H1 (cell line): Measurements from ENCODE around the gene PRKAR2B. TPM values are rescaled to one million over a fixed set of nuclear protein-coding genes. Genes with fewer than 3 reads are reported as not detected.

Source experiments
- CTCF ChIA-PET: fragments of 300-600 bp; sonication (Branson Sonifier 250); formaldehyde crosslinking; loops from one replicate; lab custom pipeline; 2021; ENCODE audit not compliant: partially characterized antibody; lab: Charles Lee
- POLR2A ChIA-PET: fragments of 300-600 bp; sonication (Branson Sonifier 250); formaldehyde crosslinking; loops from one replicate; lab custom pipeline; 2021; ENCODE audit warnings: inconsistent platforms; ENCODE audit not compliant: partially characterized antibody; lab: Charles Lee
- DNase-seq, 2 experiments: peaks; one replicate each; pipeline versions ENCODE4 v3.0.0 to v3.0.0-alpha.2; 2010 to 2022; ENCODE audit warnings: low spot score in 2 of 2, low read depth in 1 of 2, mixed read lengths in 1 of 2
- FAIRE-seq: peaks from 2 replicates; lab custom pipeline; 2011; peaks lifted over from hg19 to GRCh38; lab: Jason Lieb, UNC
- H2AFZ ChIP-seq: 2 replicates; pipeline ENCODE4 v1.8.1; 2012; ENCODE audit warnings: low read length, inconsistent platforms
- H2AK5ac ChIP-seq: 2 replicates; pipeline ENCODE4 v1.6.1; 2013; ENCODE audit warnings: low read depth, low read length
- H2BK120ac ChIP-seq: replicated peaks from 2 replicates; pipeline ENCODE3; 2013; ENCODE audit warnings: low read depth, low read length, inconsistent platforms
- H2BK12ac ChIP-seq: 2 replicates; pipeline ENCODE4 v1.6.1; 2013; ENCODE audit warnings: low read depth, low read length
- H2BK15ac ChIP-seq: 2 replicates; pipeline ENCODE4 v1.6.1; 2013; ENCODE audit warnings: low read length
- H2BK20ac ChIP-seq: 2 replicates; pipeline ENCODE4 v1.6.1; 2013; ENCODE audit warnings: low read length
- H2BK5ac ChIP-seq: 2 replicates; pipeline ENCODE4 v1.6.1; 2013; ENCODE audit warnings: low read depth, low read length
- H3K14ac ChIP-seq: 2 replicates; pipeline ENCODE4 v1.6.1; 2013; ENCODE audit warnings: inconsistent platforms; ENCODE audit not compliant: insufficient read length
- H3K18ac ChIP-seq: 2 replicates; pipeline ENCODE4 v1.6.1; 2013; ENCODE audit warnings: low read length; ENCODE audit errors: extremely low read depth
- H3K23ac ChIP-seq: 2 replicates; pipeline ENCODE4 v1.6.1; 2013; ENCODE audit warnings: inconsistent platforms; ENCODE audit not compliant: insufficient read length
- H3K23me2 ChIP-seq: 2 replicates; pipeline ENCODE4 v1.6.1; 2013; ENCODE audit warnings: low read depth, low read length
- H3K27ac ChIP-seq: 2 replicates; pipeline ENCODE4 v1.6.1; 2011; ENCODE audit warnings: low read depth, low read length, inconsistent platforms
- H3K27me3 ChIP-seq, 4 experiments: replicated peaks in 1 of 4; 1 replicate in 1 of 4; 2 replicates in 3 of 4; pipeline versions ENCODE4 v1.6.1 to v1.8.1; 2011 to 2013; ENCODE audit warnings: low read length in 3 of 4, mild to moderate bottlenecking in 3 of 4, inconsistent platforms in 2 of 4, mixed read lengths in 2 of 4, moderate library complexity in 1 of 4; ENCODE audit not compliant: control insufficient read depth in 3 of 4, insufficient read depth in 3 of 4; ENCODE audit errors: extremely low read depth in 1 of 4
- H3K36me3 ChIP-seq, 4 experiments: 2 replicates each; pipeline versions ENCODE4 v1.6.1 to v1.8.1; 2011 to 2013; ENCODE audit warnings: mild to moderate bottlenecking in 4 of 4, low read length in 3 of 4, moderate library complexity in 2 of 4, control low read depth in 1 of 4, inconsistent platforms in 1 of 4; ENCODE audit not compliant: insufficient read depth in 4 of 4, control insufficient read depth in 2 of 4
- H3K4ac ChIP-seq: replicated peaks from 2 replicates; pipeline ENCODE3; 2013; ENCODE audit warnings: low read length, low read depth, mixed read lengths, inconsistent platforms; ENCODE audit not compliant: insufficient read length
- H3K4me1 ChIP-seq, 4 experiments: replicated peaks in 1 of 4; 1 replicate in 1 of 4; 2 replicates in 3 of 4; pipeline versions ENCODE4 v1.6.1 to v1.8.1; 2011 to 2013; ENCODE audit warnings: low read length in 3 of 4, inconsistent platforms in 2 of 4, mixed read lengths in 1 of 4; ENCODE audit not compliant: insufficient read depth in 4 of 4, control insufficient read depth in 3 of 4
- H3K4me2 ChIP-seq, 2 experiments: 2 replicates each; pipeline versions ENCODE4 v1.6.1 to v1.8.1; 2011 to 2013; ENCODE audit warnings: low read depth in 2 of 2, low read length in 2 of 2, control low read depth in 1 of 2, inconsistent platforms in 1 of 2, mild to moderate bottlenecking in 1 of 2; ENCODE audit not compliant: insufficient read depth in 1 of 2
- H3K4me3 ChIP-seq, 4 experiments: fragments of 200-600, 300-600 bp in 1 of 4; sonication (generic), shearing (Covaris generic), sonication (Bioruptor Twin) in 1 of 4; 2 replicates each; pipeline versions ENCODE4 v1.5.1 to v1.8.1; 2011 to 2016; ENCODE audit warnings: low read length in 4 of 4, low read depth in 3 of 4, control low read depth in 2 of 4, inconsistent platforms in 2 of 4, mild to moderate bottlenecking in 2 of 4, mixed read lengths in 1 of 4, moderate library complexity in 1 of 4; ENCODE audit not compliant: insufficient read depth in 2 of 4; ENCODE audit errors: extremely low read depth in 1 of 4
- H3K56ac ChIP-seq: replicated peaks from 2 replicates; pipeline ENCODE3; 2013; ENCODE audit warnings: low read depth, mild to moderate bottlenecking, mixed read lengths, low read length, inconsistent platforms; ENCODE audit not compliant: insufficient read length
- H3K79me1 ChIP-seq: 2 replicates; pipeline ENCODE4 v1.6.1; 2013; ENCODE audit warnings: low read depth, low read length, control low read depth
- H3K79me2 ChIP-seq, 2 experiments: 2 replicates each; pipeline versions ENCODE4 v1.6.1 to v1.8.1; 2012 to 2013; ENCODE audit warnings: low read length in 2 of 2, mild to moderate bottlenecking in 2 of 2, inconsistent platforms in 1 of 2; ENCODE audit not compliant: insufficient read depth in 2 of 2, control insufficient read depth in 1 of 2
- H3K9ac ChIP-seq, 4 experiments: replicated peaks in 1 of 4; 1 replicate in 1 of 4; 2 replicates in 3 of 4; pipeline versions ENCODE4 v1.6.1 to v1.8.1; 2011 to 2013; ENCODE audit warnings: low read depth in 3 of 4, low read length in 3 of 4, control low read depth in 2 of 4, mild to moderate bottlenecking in 2 of 4, moderate library complexity in 2 of 4, inconsistent platforms in 1 of 4; ENCODE audit errors: extremely low read depth in 1 of 4
- H3K9me3 ChIP-seq, 2 experiments: 2 replicates each; pipeline versions ENCODE4 v1.6.1 to v1.8.1; 2012 to 2013; ENCODE audit warnings: mild to moderate bottlenecking in 2 of 2, moderate library complexity in 2 of 2, control low read depth in 1 of 2, inconsistent platforms in 1 of 2, low read depth in 1 of 2, low read length in 1 of 2, mixed read lengths in 1 of 2; ENCODE audit not compliant: insufficient read depth in 2 of 2
- H4K20me1 ChIP-seq, 2 experiments: replicated peaks in 1 of 2; 2 replicates each; pipeline versions ENCODE3 to v1.8.1; 2011 to 2013; ENCODE audit warnings: inconsistent platforms in 2 of 2, low read length in 2 of 2, mild to moderate bottlenecking in 1 of 2; ENCODE audit not compliant: insufficient read depth in 2 of 2, control insufficient read depth in 1 of 2
- H4K5ac ChIP-seq: 2 replicates; pipeline ENCODE4 v1.6.1; 2013; ENCODE audit warnings: low read length, low read depth, mixed read lengths, inconsistent platforms; ENCODE audit not compliant: insufficient read length
- H4K8ac ChIP-seq: 2 replicates; pipeline ENCODE4 v1.8.0; 2013; ENCODE audit warnings: mild to moderate bottlenecking, moderate library complexity, low read length, inconsistent platforms; ENCODE audit not compliant: insufficient read depth; ENCODE audit errors: extremely low read depth
- H4K91ac ChIP-seq: replicated peaks from 2 replicates; pipeline ENCODE3; 2013; ENCODE audit warnings: low read length, mixed read lengths, inconsistent platforms; ENCODE audit not compliant: insufficient read length
- ASH2L ChIP-seq: fragments of 200-600, 300-600 bp; sonication (generic); IDR thresholded peaks from one replicate; pipeline ENCODE4 v1.7.1; 2017; ENCODE audit warnings: low read length
- ATF3 ChIP-seq: IDR thresholded peaks from 2 replicates; pipeline ENCODE4 v1.6.1; 2011; ENCODE audit warnings: low read depth, mild to moderate bottlenecking, low read length; ENCODE audit not compliant: insufficient read depth
- BACH1 ChIP-seq: IDR thresholded peaks from 2 replicates; pipeline ENCODE4 v1.6.1; 2012; ENCODE audit warnings: low read length, improper control_type of control experiment
- BCL11A ChIP-seq, 2 experiments: IDR thresholded peaks; one replicate each; pipeline ENCODE4 v1.6.1; 2011; ENCODE audit warnings: low read depth in 2 of 2, low read length in 2 of 2, mild to moderate bottlenecking in 2 of 2
- CHD2 ChIP-seq: IDR thresholded peaks from 2 replicates; pipeline ENCODE4 v1.6.1; 2012; ENCODE audit warnings: low read length, improper control_type of control experiment
- EZH2 ChIP-seq: fragments of 200-600 bp; sonication (generic); IDR thresholded peaks from 2 replicates; pipeline ENCODE4 v1.7.1; 2012; ENCODE audit warnings: low read depth, mild to moderate bottlenecking, moderate library complexity, low read length, inconsistent platforms; ENCODE audit not compliant: severe bottlenecking
- HDAC6 ChIP-seq: IDR thresholded peaks from one replicate; pipeline ENCODE4 v1.7.1; 2012; ENCODE audit warnings: low read depth, mild to moderate bottlenecking, inconsistent platforms, low read length, moderate library complexity
- KDM5A ChIP-seq: fragments of 200-600 bp; IDR thresholded peaks from 2 replicates; pipeline ENCODE4 v1.7.1; 2012; ENCODE audit warnings: mild to moderate bottlenecking, low read length, inconsistent platforms, mixed read lengths
- PHF8 ChIP-seq: fragments of 200-600 bp; sonication (generic); conservative IDR thresholded peaks from 2 replicates; pipeline ENCODE4 v1.7.1; 2012; ENCODE audit warnings: low read depth, mild to moderate bottlenecking, inconsistent platforms, low read length, moderate library complexity
- RAD21 ChIP-seq, 2 experiments: IDR thresholded peaks in 1 of 2; conservative IDR thresholded peaks in 1 of 2; 2 replicates each; pipeline ENCODE4 v1.6.1; 2011; ENCODE audit warnings: low read depth in 2 of 2, low read length in 2 of 2, improper control_type of control experiment in 1 of 2, inconsistent platforms in 1 of 2, mild to moderate bottlenecking in 1 of 2, moderate library complexity in 1 of 2
- RFX5 ChIP-seq: IDR thresholded peaks from 2 replicates; pipeline ENCODE4 v1.6.1; 2011; ENCODE audit warnings: low read depth, low read length, improper control_type of control experiment, borderline replicate concordance
- TEAD4 ChIP-seq: IDR thresholded peaks from 2 replicates; pipeline ENCODE4 v1.6.1; 2012; ENCODE audit warnings: low read depth, low read length, inconsistent platforms, mixed read lengths
- YY1 ChIP-seq: IDR thresholded peaks from 2 replicates; pipeline ENCODE4 v1.6.1; 2011; ENCODE audit warnings: low read depth, mild to moderate bottlenecking, low read length
- WGBS, 2 experiments: shearing (Covaris generic) in 1 of 2; methylation state at CpG; one replicate each; pipeline versions ENCODE4 v1.1.6 to v1.1.7; 2013 to 2015; ENCODE audit warnings: low lambda C conversion rate in 2 of 2, mixed read lengths in 2 of 2, inconsistent platforms in 1 of 2, low coverage in 1 of 2, missing lambda C conversion rate in 1 of 2; ENCODE audit not compliant: insufficient replicate concordance in 2 of 2, insufficient coverage in 1 of 2, insufficient read length in 1 of 2; ENCODE audit errors: extremely low coverage in 1 of 2, missing lambda C conversion rate in 1 of 2; 5-methylcytosine and 5-hydroxymethylcytosine counted together
- polyA plus RNA-seq, 7 experiments: library from polyadenylated mRNA; depleted of rRNA in 3 of 7; stranded (reverse) in 5 of 7; unstranded in 2 of 7; fragments of >200 nt in 5 of 7; fragments of 200-250 nt in 2 of 7; gene quantifications; 1 replicate in 5 of 7; 2 replicates in 1 of 7; 4 replicates in 1 of 7; pipeline versions ENCODE4 v1.2.1 to v1.2.3, GENCODE V29; 2011 to 2013; ENCODE audit warnings: missing spikeins in 2 of 7, mixed read lengths in 2 of 7
- total RNA-seq: library from RNA; stranded (reverse); fragmentation: NEBNext Ultra II Directional; extraction: Animal tissue kit (Norgen Biotek cat#: 25700); gene quantifications from 2 replicates; pipeline ENCODE4 v1.2.1, GENCODE V29; 2021

Gene PRKAR2B
- total and polyA plus RNA-seq, 2 of the 8 experiments (the other 6 are each of a cell fraction or from before 2014, with no cell fraction given) = 10.4 to 37.0 TPM

- CTCF ChIA-PET = interaction anchor here (0.6 kb wide), 1 partner anchor 76 kb away, joined by 3 read pairs; no protein-coding TSS in a partner anchor
- no peak overlapping the region for H4K5ac ChIP-seq
- no peaks in the 10 kb centered on the region for H3K9me3 ChIP-seq
- DNase-seq (no peak), FAIRE-seq (no peak)
- no peaks in the 10 kb centered on the region; a peak in 1 of 4 replicates for H3K79me2 ChIP-seq
- no peak overlapping the region for H2AK5ac ChIP-seq
- H4K8ac ChIP-seq = no peak overlapping the region
- no peaks in the 10 kb centered on the region for H4K20me1 ChIP-seq
- no peaks in the 10 kb centered on the region for H3K79me1 ChIP-seq
- no peak overlapping the region for H3K14ac ChIP-seq
- H3K23me2 ChIP-seq = no peaks in the 10 kb centered on the region
- H3K27me3 ChIP-seq = no peaks in the 10 kb centered on the region
- H3K23ac ChIP-seq = no peak overlapping the region
- no peak overlapping the region for H3K56ac ChIP-seq
- H2BK15ac ChIP-seq = no peak overlapping the region
- WGBS, 2 experiments = 88% methylated on average over 3 of the region's 3 CpGs; no CpG with 5 or more reads in 1 of the 2 experiments
- POLR2A ChIA-PET = no interaction called here
- peaks cover 0 to 9% (median 4%) of the 10 kb centered on the region in 4 experiments; a peak in 4 of 7 replicates for H3K4me1 ChIP-seq
- TF ChIP-seq TEAD4 (no peak), CHD2 (no peak), EZH2 (no peak), ASH2L (no peak), BACH1 (no peak), YY1 (no peak), BCL11A (IDR thresholded peaks at IDR 0.05; ENCODE audit: low read depth in 2 of 2, low read length in 2 of 2) (no peak), KDM5A (no peak), RFX5 (no peak), ATF3 (no peak), HDAC6 (no peak), RAD21 (IDR thresholded peaks at IDR 0.05 in 1 of 2, conservative IDR thresholded peaks at IDR 0.05 in 1 of 2; ENCODE audit: low read depth in 2 of 2, low read length in 2 of 2) (no peak), PHF8 (no peak)
- H3K4ac ChIP-seq = no peak overlapping the region
- H3K4me2 ChIP-seq = no peak overlapping the region
- H2AFZ ChIP-seq = no peak overlapping the region
- H3K9ac ChIP-seq = no peak overlapping the region
- no peak overlapping the region for H3K4me3 ChIP-seq
- no peak overlapping the region for H2BK5ac ChIP-seq
- H3K18ac ChIP-seq = no peak overlapping the region
- H3K36me3 ChIP-seq = no peaks in the 10 kb centered on the region; a peak in 1 of 8 replicates
- no peak overlapping the region for H4K91ac ChIP-seq
- H2BK20ac ChIP-seq = no peak overlapping the region
- H2BK120ac ChIP-seq = no peak overlapping the region
- H3K27ac ChIP-seq = no peak overlapping the region
- no peak overlapping the region for H2BK12ac ChIP-seq
Observed at GRCh38 chr7:107128748-107129147, 84.2 kb downstream of the PRKAR2B start.
